HepG2 (cell line): ENCODE measurements around the gene STX4. TPM values are rescaled to one million over a fixed set of nuclear protein-coding genes. Genes with fewer than 3 reads are reported as not detected.

Source experiments
- DPF2 ChIP-seq: sonication (generic); formaldehyde crosslinking; IDR thresholded peaks from 2 replicates; pipeline ENCODE4 v1.4.0; 2020; ENCODE audit warnings: mild to moderate bottlenecking, low read depth, missing genetic modification reagents, borderline replicate concordance
- ELF3 ChIP-seq: IDR thresholded peaks from 2 replicates; pipeline ENCODE4 v1.6.1; 2016; ENCODE audit warnings: missing genetic modification reagents, missing compliant biosample characterization
- FOXA3 ChIP-seq: IDR thresholded peaks from 2 replicates; pipeline ENCODE4 v1.6.1; 2016; ENCODE audit warnings: missing genetic modification reagents, missing compliant biosample characterization
- HNRNPK ChIP-seq: fragments of 200-400 bp; formaldehyde crosslinking; IDR thresholded peaks from 2 replicates; pipeline ENCODE4 v1.6.1; 2018; ENCODE audit warnings: low read length, low read depth, moderate library complexity, mild to moderate bottlenecking; ENCODE audit not compliant: poor library complexity, severe bottlenecking
- KLF6 ChIP-seq: IDR thresholded peaks from 2 replicates; pipeline ENCODE4 v1.8.0; 2016; ENCODE audit warnings: missing biosample characterization, missing genetic modification reagents
- MYNN ChIP-seq: sonication (generic); formaldehyde crosslinking; IDR thresholded peaks from 2 replicates; pipeline ENCODE4 v1.4.0; 2020; ENCODE audit warnings: mild to moderate bottlenecking, low read depth, missing genetic modification reagents
- NR3C1 ChIP-seq: sonication (generic); formaldehyde crosslinking; IDR thresholded peaks from 2 replicates; pipeline ENCODE4 v1.4.0; 2020; ENCODE audit warnings: missing genetic modification reagents
- NRL ChIP-seq: sonication (generic); formaldehyde crosslinking; IDR thresholded peaks from 2 replicates; pipeline ENCODE4 v1.5.0; 2020; ENCODE audit warnings: missing genetic modification reagents, mild to moderate bottlenecking, moderate library complexity, borderline replicate concordance
- PAF1 ChIP-seq: IDR thresholded peaks from 2 replicates; pipeline ENCODE4 v1.6.1; 2016; ENCODE audit warnings: missing genetic modification reagents, missing compliant biosample characterization
- RXRB ChIP-seq: IDR thresholded peaks from 2 replicates; pipeline ENCODE4 v1.6.1; 2016; ENCODE audit warnings: borderline replicate concordance, missing genetic modification reagents, missing compliant biosample characterization
- SP2 ChIP-seq: sonication (generic); formaldehyde crosslinking; IDR thresholded peaks from 2 replicates; pipeline ENCODE4 v1.5.1; 2020; ENCODE audit warnings: mild to moderate bottlenecking, missing genetic modification reagents
- SP5 ChIP-seq: IDR thresholded peaks from 2 replicates; pipeline ENCODE4 v1.6.1; 2016; ENCODE audit warnings: low read depth, borderline replicate concordance
- TSC22D2 ChIP-seq: sonication (generic); formaldehyde crosslinking; IDR thresholded peaks from 2 replicates; pipeline ENCODE4 v1.5.1; 2020; ENCODE audit warnings: missing genetic modification reagents, mild to moderate bottlenecking, borderline replicate concordance
- ZBTB20 ChIP-seq: sonication (generic); formaldehyde crosslinking; IDR thresholded peaks from 2 replicates; pipeline ENCODE4 v1.8.1; 2023; ENCODE audit warnings: missing genetic modification reagents, low read depth, mild to moderate bottlenecking, borderline replicate concordance
- ZBTB7B ChIP-seq: sonication (generic); formaldehyde crosslinking; IDR thresholded peaks from 2 replicates; pipeline ENCODE4 v1.4.0; 2020; ENCODE audit warnings: missing genetic modification reagents
- ZNF280D ChIP-seq: sonication (generic); formaldehyde crosslinking; IDR thresholded peaks from 2 replicates; pipeline ENCODE4 v1.5.1; 2020; ENCODE audit warnings: mild to moderate bottlenecking, missing genetic modification reagents
- ZNF318 ChIP-seq: sonication (generic); formaldehyde crosslinking; IDR thresholded peaks from 2 replicates; pipeline ENCODE4 v1.4.0; 2020; ENCODE audit warnings: mild to moderate bottlenecking, missing genetic modification reagents
- ZNF431 ChIP-seq: sonication (generic); formaldehyde crosslinking; IDR thresholded peaks from 2 replicates; pipeline ENCODE4 v1.9.0; 2022; ENCODE audit warnings: missing genetic modification reagents, low read depth, mild to moderate bottlenecking, borderline replicate concordance
- ZSCAN31 ChIP-seq: sonication (generic); formaldehyde crosslinking; IDR thresholded peaks from 2 replicates; pipeline ENCODE4 v1.5.0; 2020; ENCODE audit warnings: low read depth, mild to moderate bottlenecking, missing genetic modification reagents
- polyA plus RNA-seq, 8 experiments: library from polyadenylated mRNA; depleted of rRNA in 3 of 8; stranded (reverse) in 7 of 8; unstranded in 1 of 8; fragments of >200 nt; fragmentation: Illumina TruSeq in 4 of 8; extraction: Trizol in 4 of 8; gene quantifications; 2 replicates each; pipeline versions ENCODE4 v1.2.1 to v1.2.3, GENCODE V29; 2011 to 2016; ENCODE audit warnings: low read depth in 4 of 8, missing spikeins in 1 of 8, mixed read lengths in 1 of 8; ENCODE audit not compliant: insufficient read depth in 1 of 8
- total RNA-seq, 5 experiments: library from RNA; depleted of rRNA; stranded (reverse); fragments of >200 nt; fragmentation: Illumina TruSeq; extraction: Trizol; gene quantifications; 2 replicates each; pipeline ENCODE4 v1.2.3, GENCODE V29; 2016; ENCODE audit warnings: low read depth in 1 of 5

Gene STX4
- total and polyA plus RNA-seq, 2 of the 13 experiments (the other 11 are each of a cell fraction or from before 2014, with no cell fraction given) = 29.2 to 34.6 TPM

- TF ChIP-seq TSC22D2 (CRISPR knock-in tag) = no peak
- no peak for TF ChIP-seq HNRNPK
- TF ChIP-seq NR3C1 (CRISPR knock-in tag) = no peak
- no peak for TF ChIP-seq PAF1 (CRISPR knock-in tag)
- no peak for TF ChIP-seq ZBTB20 (CRISPR knock-in tag)
- TF ChIP-seq RXRB (CRISPR knock-in tag) = peak; percentile 78
- TF ChIP-seq ZNF431 (CRISPR knock-in tag) = no peak
- no peak; the same call in 1 of the 2 replicates for TF ChIP-seq ELF3
- peak; percentile 12; the same call in 1 of the 2 replicates for TF ChIP-seq NRL
- TF ChIP-seq ZBTB7B = no peak
- no peak for TF ChIP-seq ZNF318 (CRISPR knock-in tag)
- TF ChIP-seq SP5 (CRISPR knock-in tag) = peak; percentile 42; the same call in 1 of the 2 replicates
- TF ChIP-seq FOXA3 (CRISPR knock-in tag) = peak; percentile 21; the same call in 1 of the 2 replicates
- no peak for TF ChIP-seq SP2 (CRISPR knock-in tag)
- TF ChIP-seq DPF2 (CRISPR knock-in tag) = no peak
- no peak for TF ChIP-seq KLF6
- TF ChIP-seq ZNF280D (CRISPR knock-in tag) = no peak
- TF ChIP-seq ZSCAN31 (CRISPR knock-in tag) = no peak
- TF ChIP-seq MYNN = no peak
These were observed 47.0 kb upstream of the STX4 start (continued) for GRCh38 chr16:30986129-30986991.
